DMS 273 treated with DMSO at 0.1 percent for 48 hours (cell line): Measurements from ENCODE around the gene OR6C1.
"Not testable (repeated sequence)": the region's sequence is repeated elsewhere in the genome, so short reads cannot be mapped to it uniquely, and the experiment has no call there.

Experiments
- DNase-seq: peaks from one replicate; lab custom pipeline; 2025; lab: John Stamatoyannopoulos, UW

Gene OR6C1

DNA sequence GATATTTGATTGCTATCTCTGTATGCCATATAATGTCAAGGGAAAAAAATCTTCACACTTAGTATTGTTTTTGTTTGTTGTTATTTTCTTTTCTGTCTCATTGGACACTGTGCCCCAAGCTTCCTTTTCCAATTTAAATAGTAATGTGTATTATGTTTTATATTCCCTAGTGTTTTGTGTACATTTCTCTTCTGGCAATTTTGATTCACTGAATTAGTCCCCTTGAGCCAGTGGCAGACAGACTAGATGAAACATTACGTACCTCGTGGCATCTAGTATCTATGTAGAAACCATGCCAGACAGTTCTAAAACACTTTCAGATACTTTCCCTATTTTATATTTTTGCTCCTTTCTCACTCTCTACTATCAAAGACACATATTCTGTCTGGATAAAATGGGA is at the start of gene OR6C1:
Gene OR6C1, plus strand, starts transcription at position 301 of the 400 bp plus-strand sequence. CDS start 6,257 bp downstream, outside the sequence.
- DNase-seq = no peak

GRCh38 chr12:55280991-55281390 is 33.2 kb upstream of the OR6C1 start:
- DNase-seq = no peak

DNA sequence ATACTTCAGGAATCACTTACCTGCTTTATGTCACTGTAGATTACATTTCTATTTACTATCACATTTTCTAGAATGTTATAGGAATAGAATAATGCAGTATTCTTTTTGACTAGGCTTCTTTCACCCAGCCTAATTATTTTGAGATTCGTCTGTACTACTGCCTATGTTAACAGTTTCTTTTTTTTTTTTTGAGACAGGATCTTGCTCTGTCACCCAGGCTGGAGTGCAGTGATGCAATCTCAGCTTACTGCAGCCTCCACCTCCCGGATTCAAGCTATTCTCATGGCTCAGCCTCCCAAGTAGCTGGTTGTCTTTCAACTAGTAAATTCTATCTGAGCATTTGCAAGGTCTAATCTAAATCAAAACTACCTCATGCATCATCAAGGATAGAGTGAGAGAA is 24.1 kb upstream of the OR6C1 start:
- DNase-seq = no peak

DNA sequence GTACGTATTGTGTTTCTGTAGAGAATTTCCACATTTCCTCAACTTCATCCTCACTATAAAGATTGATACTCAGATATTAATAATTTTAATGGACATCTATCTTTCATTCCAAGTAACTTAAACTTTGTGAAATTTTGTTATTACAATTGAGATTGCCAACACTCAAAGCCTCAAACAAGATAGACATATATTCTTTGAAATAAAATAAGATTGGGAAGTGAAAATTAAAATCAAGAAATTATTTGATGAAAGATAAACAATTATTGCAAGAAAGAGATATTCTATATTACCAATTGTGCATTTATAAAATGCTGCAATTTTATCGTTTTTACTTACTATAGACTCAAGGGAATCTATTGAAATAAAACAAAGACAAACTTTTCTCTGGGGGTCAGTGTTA is 17.7 kb upstream of the OR6C1 start, which contains the start of gene OR6C6:
Gene OR6C6, minus strand, starts transcription at position 101 of the 400 bp plus-strand sequence. CDS start 1,337 bp downstream, outside the sequence.
- DNase-seq = no peak

GRCh38 chr12:55320201-55320600 is 6.1 kb downstream of the OR6C1 start:
- no peak for DNase-seq

- DNase-seq = not testable (repeated sequence)
These were observed 11.7 kb downstream of the OR6C1 start for GRCh38 chr12:55325801-55326200.

GRCh38 chr12:55330446-55330845 is 16.3 kb downstream of the OR6C1 start, which contains the start of gene OR6C3:
Gene OR6C3 (plus strand): TSS chr12:55330746. CDS start chr12:55331701, 955 bp downstream.
- no peak for DNase-seq

DNA sequence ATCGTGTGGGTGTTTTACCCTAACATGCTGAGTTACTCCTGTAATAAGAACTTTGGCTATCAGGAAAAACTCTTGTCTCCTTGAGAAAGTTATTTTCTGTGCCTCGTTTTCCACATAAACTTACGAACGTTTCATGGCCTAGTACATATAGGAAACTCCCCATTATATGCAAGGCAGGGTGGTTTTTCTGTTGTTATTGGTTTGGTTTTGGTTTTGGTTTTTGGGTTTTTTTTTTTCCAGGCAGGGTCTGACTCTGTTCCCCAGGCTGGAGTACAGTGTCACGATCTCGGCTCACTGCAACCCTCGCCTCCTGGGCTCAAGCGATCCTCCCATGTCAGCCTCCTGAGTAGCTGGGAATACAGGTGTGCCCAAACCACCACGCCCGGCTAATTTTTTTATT is 21.9 kb downstream of the OR6C1 start:
- no peak for DNase-seq

DNA sequence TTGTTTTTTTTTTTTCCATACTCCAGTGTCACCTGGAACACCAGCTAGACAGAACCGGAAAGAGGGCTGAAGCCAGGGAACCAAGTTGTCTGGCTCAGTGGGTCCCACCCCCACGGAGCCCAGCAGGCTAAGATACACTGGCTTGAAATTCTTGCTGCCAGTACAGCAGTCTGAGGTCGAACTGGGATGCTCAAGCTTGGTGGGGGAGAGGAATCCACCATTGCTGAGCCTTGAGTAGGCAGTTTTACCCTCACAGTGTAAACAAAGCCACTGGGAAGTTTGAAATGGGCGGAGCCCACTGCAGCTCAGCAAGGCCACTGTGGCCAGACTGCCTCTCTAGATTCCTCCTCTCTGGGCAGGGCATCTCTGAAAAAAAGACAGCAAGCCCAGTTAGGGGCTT is 41.2 kb downstream of the OR6C1 start:
- not testable (repeated sequence) for DNase-seq

GRCh38 chr12:55362675-55363074 is 48.5 kb downstream of the OR6C1 start, which contains the start of gene OR6C75:
Gene OR6C75 (plus strand): TSS chr12:55362975. CDS start chr12:55365111, 2,136 bp downstream.
- DNase-seq = no peak

DNA sequence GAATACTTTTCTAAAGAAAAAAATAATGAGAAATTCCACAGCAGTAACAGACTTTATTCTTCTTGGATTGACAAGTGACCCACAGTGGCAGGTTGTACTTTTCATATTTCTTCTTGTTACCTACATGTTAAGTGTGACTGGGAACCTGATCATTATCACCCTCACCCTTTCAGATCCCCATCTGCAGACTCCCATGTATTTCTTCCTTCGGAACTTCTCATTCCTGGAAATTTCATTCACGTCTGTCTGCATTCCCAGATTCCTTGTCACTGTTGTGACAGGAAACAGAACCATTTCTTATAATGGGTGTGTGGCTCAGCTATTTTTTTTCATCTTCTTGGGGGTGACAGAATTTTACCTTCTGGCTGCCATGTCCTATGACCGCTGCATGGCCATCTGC is 50.9 kb downstream of the OR6C1 start:
- DNase-seq = no peak
